Measurements from ENCODE around the gene CAND2.

Gene CAND2

DNA sequence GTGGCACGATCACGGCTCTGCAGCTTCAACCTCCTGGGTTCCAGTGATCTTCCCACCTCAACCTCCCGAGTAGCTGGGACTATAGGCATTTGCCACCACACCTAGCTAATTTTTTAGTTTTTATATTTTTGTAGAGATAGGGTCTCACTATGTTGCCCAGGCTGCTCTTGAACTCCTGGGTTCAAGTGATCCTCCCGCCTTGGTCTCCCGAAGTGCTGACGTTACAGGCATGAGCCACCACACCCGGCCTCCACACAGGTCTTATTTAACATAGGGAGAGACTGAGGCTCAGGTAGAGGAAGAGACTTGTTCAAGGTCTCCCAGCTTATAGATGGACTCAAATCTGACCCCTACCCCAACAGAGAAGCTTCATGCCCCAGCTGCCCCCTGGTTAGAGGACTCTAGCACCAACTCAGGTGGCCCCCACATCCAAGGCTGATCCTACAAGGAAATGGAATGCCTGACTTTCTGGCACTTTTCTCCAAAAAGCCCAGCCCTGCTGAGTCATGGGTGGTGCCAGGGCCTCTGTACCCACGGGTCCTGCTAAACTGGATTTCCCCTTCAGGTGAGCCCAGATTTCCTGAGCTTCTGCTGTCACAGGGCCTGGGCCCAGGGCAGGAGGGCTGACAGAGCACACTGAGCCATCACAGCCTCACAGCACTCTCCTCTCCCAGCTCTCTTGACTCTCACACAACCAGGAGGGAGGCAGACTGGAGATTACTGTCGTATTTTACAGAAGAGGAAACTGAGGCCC lies 43.0 kb upstream of the CAND2 start:
- TF ChIP-seq, protein P1, sequence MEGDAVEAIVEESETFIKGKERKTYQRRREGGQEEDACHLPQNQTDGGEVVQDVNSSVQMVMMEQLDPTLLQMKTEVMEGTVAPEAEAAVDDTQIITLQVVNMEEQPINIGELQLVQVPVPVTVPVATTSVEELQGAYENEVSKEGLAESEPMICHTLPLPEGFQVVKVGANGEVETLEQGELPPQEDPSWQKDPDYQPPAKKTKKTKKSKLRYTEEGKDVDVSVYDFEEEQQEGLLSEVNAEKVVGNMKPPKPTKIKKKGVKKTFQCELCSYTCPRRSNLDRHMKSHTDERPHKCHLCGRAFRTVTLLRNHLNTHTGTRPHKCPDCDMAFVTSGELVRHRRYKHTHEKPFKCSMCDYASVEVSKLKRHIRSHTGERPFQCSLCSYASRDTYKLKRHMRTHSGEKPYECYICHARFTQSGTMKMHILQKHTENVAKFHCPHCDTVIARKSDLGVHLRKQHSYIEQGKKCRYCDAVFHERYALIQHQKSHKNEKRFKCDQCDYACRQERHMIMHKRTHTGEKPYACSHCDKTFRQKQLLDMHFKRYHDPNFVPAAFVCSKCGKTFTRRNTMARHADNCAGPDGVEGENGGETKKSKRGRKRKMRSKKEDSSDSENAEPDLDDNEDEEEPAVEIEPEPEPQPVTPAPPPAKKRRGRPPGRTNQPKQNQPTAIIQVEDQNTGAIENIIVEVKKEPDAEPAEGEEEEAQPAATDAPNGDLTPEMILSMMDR (IDR thresholded peaks at IDR 0.05; ENCODE audit: borderline replicate concordance, insufficient read depth, low read depth, low read length), result no peak
- no peak overlapping the region for H3K4me3 ChIP-seq (ENCODE audit: low read depth, low read length)

DNA sequence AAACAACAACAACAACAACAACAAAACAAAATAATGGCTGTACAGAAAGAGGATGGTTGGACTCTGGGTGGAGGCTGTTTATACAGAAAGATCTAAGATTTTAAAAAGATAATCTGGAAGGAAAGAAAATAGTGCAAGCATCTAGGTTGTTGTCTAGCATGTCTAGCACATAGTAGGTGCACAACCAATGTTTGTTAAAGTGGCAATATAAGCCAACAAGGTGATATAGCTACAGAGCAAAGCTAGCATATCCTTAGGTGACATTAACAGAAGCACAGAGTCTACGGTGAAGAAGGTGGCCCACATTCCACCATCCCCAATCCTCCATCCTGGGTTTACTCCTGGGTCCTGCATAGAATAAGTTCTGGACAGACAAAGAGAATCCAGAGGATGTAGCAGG lies 42.2 kb upstream of the CAND2 start:
- TF ChIP-seq, protein P1 (IDR thresholded peaks at IDR 0.05; ENCODE audit: borderline replicate concordance, insufficient read depth, low read depth, low read length), result no peak
- H3K4me3 ChIP-seq (ENCODE audit: low read depth, low read length), result no peak overlapping the region

DNA sequence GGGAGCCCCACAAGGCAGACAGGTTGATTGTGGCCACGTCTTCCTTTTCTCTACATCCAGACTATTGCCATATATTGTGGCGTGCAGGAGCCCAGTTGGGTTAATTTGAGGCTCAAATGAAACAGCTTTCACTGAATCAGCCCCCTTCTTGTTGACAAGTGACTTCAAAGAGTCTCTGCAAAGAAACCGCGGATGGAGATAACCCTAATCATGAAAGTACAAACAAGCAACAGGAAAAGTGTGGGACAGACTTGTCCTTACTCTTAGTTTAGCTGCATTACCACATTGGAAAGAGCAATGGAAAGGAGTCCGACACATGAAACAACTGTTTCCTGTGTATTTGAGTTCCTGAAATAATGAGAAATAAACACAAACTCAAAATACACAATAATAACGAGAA lies 40.7 kb upstream of the CAND2 start:
- H3K4me3 ChIP-seq (ENCODE audit: low read depth, low read length), result no peak overlapping the region
- TF ChIP-seq, protein P1 (IDR thresholded peaks at IDR 0.05; ENCODE audit: borderline replicate concordance, insufficient read depth, low read depth, low read length), result no peak

DNA sequence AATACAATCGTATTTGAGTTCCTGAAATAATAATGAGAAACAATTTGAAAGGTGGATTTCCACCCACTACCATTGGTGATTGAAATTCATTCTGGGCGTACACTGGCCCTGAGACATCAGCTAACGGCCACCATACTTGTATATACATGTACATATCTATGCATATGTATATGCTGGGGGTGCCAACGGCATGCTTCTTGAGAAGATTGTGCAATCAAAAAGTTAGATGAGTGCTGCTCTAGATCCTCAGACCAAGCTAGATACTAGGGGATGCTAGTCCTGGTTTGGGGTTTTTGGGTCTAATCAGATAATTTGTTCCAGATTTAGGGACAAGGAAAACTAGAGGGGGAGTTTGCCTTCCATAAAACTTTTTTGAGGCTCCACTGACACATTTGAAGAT lies 40.3 kb upstream of the CAND2 start:
- TF ChIP-seq, protein P1 (IDR thresholded peaks at IDR 0.05; ENCODE audit: borderline replicate concordance, insufficient read depth, low read depth, low read length), result no peak
- no peak overlapping the region for H3K4me3 ChIP-seq (ENCODE audit: low read depth, low read length)

DNA sequence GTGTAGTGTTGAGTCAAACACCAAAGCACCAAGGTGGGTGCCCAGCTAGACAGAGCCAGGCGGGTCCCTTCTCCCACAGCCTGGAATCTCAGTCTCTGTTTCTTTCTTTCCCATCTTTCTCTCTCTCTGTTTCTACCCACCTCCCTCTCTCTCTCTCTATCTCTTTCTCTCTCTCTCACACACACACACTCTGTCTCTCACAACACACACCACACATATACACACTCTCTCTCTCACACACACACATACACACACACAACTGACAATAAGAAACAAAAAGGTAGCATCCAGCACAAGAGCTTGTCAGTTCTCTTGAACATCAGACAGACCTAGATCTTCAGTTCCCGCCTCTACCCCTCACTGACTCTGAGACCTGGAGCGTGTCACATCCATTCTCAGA lies 39.8 kb upstream of the CAND2 start:
- no peak overlapping the region for H3K4me3 ChIP-seq (ENCODE audit: low read depth, low read length)
- TF ChIP-seq, protein P1 (IDR thresholded peaks at IDR 0.05; ENCODE audit: borderline replicate concordance, insufficient read depth, low read depth, low read length), result no peak

DNA sequence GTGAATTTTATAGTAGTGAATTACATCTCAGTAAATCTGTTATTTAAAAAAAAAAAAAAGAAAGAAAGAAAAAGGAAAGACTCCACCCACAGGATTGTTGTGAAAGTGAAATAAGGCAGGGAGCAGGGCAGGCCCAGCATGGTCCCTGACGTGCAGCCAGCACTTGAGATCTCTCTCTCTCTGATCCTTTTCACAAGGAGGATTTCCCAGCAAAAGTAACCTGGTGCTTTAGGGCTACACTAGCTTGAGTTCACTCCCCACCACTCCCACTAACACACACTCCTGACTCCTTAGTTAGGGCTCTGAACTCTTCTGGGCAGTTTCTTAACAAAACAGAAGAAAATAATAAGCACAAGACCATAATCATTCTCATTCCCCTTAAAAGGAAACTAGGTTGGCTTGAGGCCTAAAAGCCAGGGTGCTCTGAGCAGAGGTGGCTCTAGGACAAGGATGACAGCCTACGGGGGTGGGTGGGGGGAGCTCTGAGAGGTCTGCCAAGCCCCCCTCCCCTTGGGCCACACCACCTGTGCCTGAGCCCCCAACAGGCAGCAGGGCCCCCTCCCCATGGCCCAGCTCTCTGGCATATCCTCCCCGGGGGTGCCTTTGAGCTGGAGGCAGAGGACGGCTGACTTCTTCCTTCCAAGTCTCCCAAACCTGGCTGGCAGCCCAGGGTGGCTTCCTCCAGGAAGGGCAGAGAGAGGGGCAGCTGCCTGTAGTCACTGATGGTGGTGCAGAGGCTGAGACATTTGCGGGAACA lies 38.3 kb upstream of the CAND2 start:
- H3K4me3 ChIP-seq (ENCODE audit: low read depth, low read length), result no peak overlapping the region
- TF ChIP-seq, protein P1 (IDR thresholded peaks at IDR 0.05; ENCODE audit: borderline replicate concordance, insufficient read depth, low read depth, low read length), result no peak
